Kidney (tissue), 14 donors: ENCODE data around the gene EIF2B2. TPM values are rescaled to one million over a fixed set of nuclear protein-coding genes. Genes with fewer than 3 reads are reported as not detected.
A peak's percentile ranks its signal among the peaks of the same experiment; 100 is the strongest.

Experiments used
- DNase-seq, 5 donors: peaks; one replicate each; pipeline ENCODE4 v3.0.0-alpha.2; 2013 to 2020
- FAIRE-seq: peaks from 2 replicates; lab custom pipeline; 2012; peaks lifted over from hg19 to GRCh38; lab: Jason Lieb, UNC
- H3K27ac ChIP-seq, 2 donors: one replicate each; pipeline ENCODE4 v1.7.0; 2013; ENCODE audit warnings: low read depth in 2 of 2, low read length in 2 of 2, inconsistent platforms in 1 of 2
- H3K27me3 ChIP-seq: one replicate; pipeline ENCODE4 v1.7.1; 2013; ENCODE audit warnings: low read length, inconsistent platforms; ENCODE audit not compliant: control insufficient read depth, insufficient read depth
- H3K36me3 ChIP-seq, 3 donors: one replicate each; pipeline versions ENCODE4 v1.7.0 to v1.7.1; 2013; ENCODE audit warnings: low read length in 3 of 3, control low read depth in 1 of 3, inconsistent platforms in 1 of 3; ENCODE audit not compliant: insufficient read depth in 3 of 3, control insufficient read depth in 2 of 3
- H3K4me1 ChIP-seq, 3 donors: one replicate each; pipeline versions ENCODE4 v1.7.0 to v1.7.1; 2013; ENCODE audit warnings: low read length in 3 of 3, inconsistent platforms in 1 of 3, low read depth in 1 of 3; ENCODE audit not compliant: control insufficient read depth in 2 of 3, insufficient read depth in 2 of 3
- H3K4me3 ChIP-seq, 3 donors: one replicate each; pipeline versions ENCODE4 v1.7.0 to v1.8.1; 2013; ENCODE audit warnings: low read length in 3 of 3, control low read depth in 1 of 3, inconsistent platforms in 1 of 3
- H3K9ac ChIP-seq, 3 donors: one replicate each; pipeline versions ENCODE4 v1.7.0 to v1.7.1; 2013; ENCODE audit warnings: low read length in 3 of 3, control low read depth in 1 of 3, inconsistent platforms in 1 of 3
- H3K9me3 ChIP-seq, 3 donors: one replicate each; pipeline versions ENCODE4 v1.7.0 to v1.7.1; 2013; ENCODE audit warnings: low read length in 3 of 3, control low read depth in 1 of 3, inconsistent platforms in 1 of 3; ENCODE audit not compliant: control insufficient read depth in 2 of 3, insufficient read depth in 1 of 3
- CTCF ChIP-seq: IDR thresholded peaks from 3 replicates; pipeline ENCODE4 v1.5.1; 2012; ENCODE audit warnings: mild to moderate bottlenecking, moderate library complexity, borderline replicate concordance; ENCODE audit not compliant: insufficient read depth; ENCODE audit errors: extremely low read depth
- intact Hi-C: fragments of 100-400 bp; cut with DNase I; formaldehyde crosslinking; loops from one replicate; pipeline ENCODE4 v1.11.1; 2022
- polyA plus RNA-seq: library from polyadenylated mRNA; stranded (reverse); fragments of 350-450 nt; fragmentation: Illumina TruSeq; extraction: RNeasy Lipid Tissue Mini Kit (QIAGEN cat#74804); gene quantifications from one replicate; pipeline ENCODE4 v1.2.3, GENCODE V29; 2014; ENCODE audit warnings: low read depth, low replicate concordance; ENCODE audit not compliant: insufficient read depth
- total RNA-seq: library from RNA; stranded (reverse); fragmentation: NEBNext Ultra II Directional; extraction: Animal tissue kit (Norgen Biotek cat#: 25700); gene quantifications from one replicate; pipeline ENCODE4 v1.2.1, GENCODE V29; 2021
- donor health status: control.
- donor health status: control.
- donor health status: control.
- donor health status: control.
- donor health status: control.
- donor health status: DM: yes; HTN: yes; CAD: no.
- donor health status: Normal renal cell carcinoma (clear cell type).

EIF2B2 gene
- total and polyA plus RNA-seq, 2 donors from 2014 or later, result 44.0 to 60.6 TPM

GRCh38 chr14:74965486-74966153 lies 37.1 kb upstream of the EIF2B2 start:
- no peaks in the 10 kb centered on the region for H3K9me3 ChIP-seq
- TF ChIP-seq CTCF, result no peak
- no peak overlapping the region for H3K27ac ChIP-seq
- DNase-seq (no peak), FAIRE-seq (no peak)
- no peaks in the 10 kb centered on the region for H3K27me3 ChIP-seq
- H3K4me1 ChIP-seq, result no peaks in the 10 kb centered on the region
- no peak overlapping the region for H3K4me3 ChIP-seq
- intact Hi-C loops, result no loop called here
- no peak overlapping the region for H3K9ac ChIP-seq
- H3K36me3 ChIP-seq, result no peaks in the 10 kb centered on the region

GRCh38 chr14:74968811-74969210 lies 33.9 kb upstream of the EIF2B2 start:
- no peak overlapping the region for H3K4me3 ChIP-seq

GRCh38 chr14:74973003-74973653 lies 29.6 kb upstream of the EIF2B2 start:
- H3K27ac ChIP-seq, result no peak overlapping the region
- no peaks in the 10 kb centered on the region for H3K27me3 ChIP-seq
- peaks cover 0 to 2% (median 0%) of the 10 kb centered on the region in 3 donors for H3K4me1 ChIP-seq
- no peaks in the 10 kb centered on the region for H3K36me3 ChIP-seq
- no peak overlapping the region for H3K4me3 ChIP-seq
- TF ChIP-seq CTCF, result no peak
- FAIRE-seq, result no peak
- no peak overlapping the region for H3K9ac ChIP-seq
- no peaks in the 10 kb centered on the region for H3K9me3 ChIP-seq
- DNase-seq, result peak; percentile 31 to 86 (median 52)
- intact Hi-C loops, result no loop called here

More at GRCh38 chr14:74968811-74969210, 33.9 kb upstream of the EIF2B2 start:
- H3K9ac ChIP-seq, result no peak overlapping the region
- H3K27ac ChIP-seq, result no peak overlapping the region
- DNase-seq (no peak), FAIRE-seq (no peak)
- intact Hi-C loops, result no loop called here
- H3K27me3 ChIP-seq, result no peaks in the 10 kb centered on the region
- H3K36me3 ChIP-seq, result no peaks in the 10 kb centered on the region
- no peaks in the 10 kb centered on the region for H3K4me1 ChIP-seq
- no peaks in the 10 kb centered on the region for H3K9me3 ChIP-seq
- no peak for TF ChIP-seq CTCF
